GM19468 (cell line): ENCODE data around the gene EPHB6.

Experiments
- ATAC-seq: cut with Tn5 transposase; IDR thresholded peaks from one replicate; pipeline ENCODE4 v1.9.1; 2021; ENCODE audit warnings: mild to moderate bottlenecking, moderate library complexity, moderate number of reproducible peaks; ENCODE audit not compliant: unreplicated experiment; ENCODE audit errors: extremely low read depth

The EPHB6 gene

DNA sequence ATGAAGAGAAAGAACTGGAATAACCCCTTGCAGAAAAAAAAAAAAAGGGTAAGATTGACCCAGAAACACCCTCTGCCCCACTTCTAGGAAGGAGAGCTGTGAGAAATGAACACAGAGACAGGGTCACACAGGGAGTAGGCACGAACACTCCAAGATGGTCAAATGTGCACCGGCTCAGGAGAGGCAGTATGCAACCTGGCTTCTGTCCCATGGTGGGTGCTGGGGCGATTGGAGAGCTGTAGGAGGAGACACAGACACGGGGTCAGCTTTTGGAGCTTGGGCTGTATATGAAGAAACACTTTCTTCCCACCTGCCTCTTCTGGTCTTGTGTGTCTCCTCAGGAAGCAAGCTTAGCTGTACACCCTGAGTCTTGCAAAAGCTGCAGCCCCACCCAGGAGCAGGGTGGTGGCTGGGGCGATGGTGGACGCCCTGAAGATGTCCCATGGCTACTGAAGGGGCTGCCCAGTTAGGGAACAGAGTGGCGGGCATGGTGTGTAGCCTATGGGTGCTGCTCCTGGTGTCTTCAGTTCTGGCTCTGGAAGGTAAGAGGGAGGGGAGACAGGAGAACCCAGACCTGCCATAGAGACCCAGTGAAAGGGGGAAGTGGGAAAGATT, 8.0 kb downstream of the EPHB6 start:
- no peak for ATAC-seq

DNA sequence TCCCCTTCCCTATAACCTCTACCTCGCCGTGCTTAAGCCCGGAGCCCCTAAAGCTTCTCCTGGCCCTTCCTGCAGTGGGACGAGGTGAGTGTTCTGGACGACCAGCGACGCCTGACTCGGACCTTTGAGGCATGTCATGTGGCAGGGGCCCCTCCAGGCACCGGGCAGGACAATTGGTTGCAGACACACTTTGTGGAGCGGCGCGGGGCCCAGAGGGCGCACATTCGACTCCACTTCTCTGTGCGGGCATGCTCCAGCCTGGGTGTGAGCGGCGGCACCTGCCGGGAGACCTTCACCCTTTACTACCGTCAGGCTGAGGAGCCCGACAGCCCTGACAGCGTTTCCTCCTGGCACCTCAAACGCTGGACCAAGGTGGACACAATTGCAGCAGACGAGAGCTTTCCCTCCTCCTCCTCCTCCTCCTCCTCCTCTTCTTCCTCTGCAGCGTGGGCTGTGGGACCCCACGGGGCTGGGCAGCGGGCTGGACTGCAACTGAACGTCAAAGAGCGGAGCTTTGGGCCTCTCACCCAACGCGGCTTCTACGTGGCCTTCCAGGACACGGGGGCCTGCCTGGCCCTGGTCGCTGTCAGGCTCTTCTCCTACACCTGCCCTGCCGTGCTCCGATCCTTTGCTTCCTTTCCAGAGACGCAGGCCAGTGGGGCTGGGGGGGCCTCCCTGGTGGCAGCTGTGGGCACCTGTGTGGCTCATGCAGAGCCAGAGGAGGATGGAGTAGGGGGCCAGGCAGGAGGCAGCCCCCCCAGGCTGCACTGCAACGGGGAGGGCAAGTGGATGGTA, 9.2 kb downstream of the EPHB6 start:
- no peak for ATAC-seq

DNA sequence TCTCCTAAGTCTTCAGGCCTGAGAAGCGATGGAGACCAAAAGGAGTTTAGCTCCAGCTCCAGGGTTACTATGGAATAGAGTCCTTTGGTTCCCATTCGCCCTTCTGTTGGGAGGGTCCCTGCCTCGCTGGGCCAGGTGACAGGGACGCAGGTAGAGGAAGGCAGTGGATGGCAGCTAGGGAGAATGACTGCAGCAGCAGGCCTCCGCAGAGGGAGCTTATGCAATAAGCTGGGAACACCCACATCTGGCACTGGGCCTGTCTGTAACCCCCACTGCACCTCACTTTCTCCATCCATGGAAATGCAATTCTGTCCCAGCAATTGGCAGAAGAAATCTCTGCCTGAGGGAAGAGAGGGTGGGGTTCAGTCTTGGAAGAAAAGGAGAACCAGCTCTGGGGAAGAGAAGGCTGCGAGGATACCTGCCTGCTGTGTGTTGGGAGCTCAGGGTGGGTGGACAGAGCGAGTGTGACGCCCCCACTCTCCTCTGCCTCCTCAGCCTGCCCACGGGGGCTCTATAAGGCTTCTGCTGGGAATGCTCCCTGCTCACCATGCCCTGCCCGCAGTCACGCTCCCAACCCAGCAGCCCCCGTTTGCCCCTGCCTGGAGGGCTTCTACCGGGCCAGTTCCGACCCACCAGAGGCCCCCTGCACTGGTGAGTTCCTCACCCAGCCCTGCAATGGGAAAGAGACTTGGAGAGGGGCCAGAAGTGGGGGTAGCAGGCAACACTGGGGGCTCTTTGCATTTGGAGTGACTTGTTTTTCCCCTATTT, 10.3 kb downstream of the EPHB6 start:
- ATAC-seq, result no peak

DNA sequence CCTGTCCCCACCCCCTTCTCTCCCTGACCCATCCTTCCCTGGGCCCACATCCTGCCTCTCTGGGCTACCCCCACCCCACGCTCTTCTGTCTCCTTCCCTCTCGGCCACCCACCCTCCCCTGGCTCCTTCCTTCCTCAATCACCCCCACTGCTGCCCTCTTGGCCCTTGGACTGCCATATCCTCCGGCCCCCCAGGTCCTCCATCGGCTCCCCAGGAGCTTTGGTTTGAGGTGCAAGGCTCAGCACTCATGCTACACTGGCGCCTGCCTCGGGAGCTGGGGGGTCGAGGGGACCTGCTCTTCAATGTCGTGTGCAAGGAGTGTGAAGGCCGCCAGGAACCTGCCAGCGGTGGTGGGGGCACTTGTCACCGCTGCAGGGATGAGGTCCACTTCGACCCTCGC, 10.9 kb downstream of the EPHB6 start:
- no peak for ATAC-seq

DNA sequence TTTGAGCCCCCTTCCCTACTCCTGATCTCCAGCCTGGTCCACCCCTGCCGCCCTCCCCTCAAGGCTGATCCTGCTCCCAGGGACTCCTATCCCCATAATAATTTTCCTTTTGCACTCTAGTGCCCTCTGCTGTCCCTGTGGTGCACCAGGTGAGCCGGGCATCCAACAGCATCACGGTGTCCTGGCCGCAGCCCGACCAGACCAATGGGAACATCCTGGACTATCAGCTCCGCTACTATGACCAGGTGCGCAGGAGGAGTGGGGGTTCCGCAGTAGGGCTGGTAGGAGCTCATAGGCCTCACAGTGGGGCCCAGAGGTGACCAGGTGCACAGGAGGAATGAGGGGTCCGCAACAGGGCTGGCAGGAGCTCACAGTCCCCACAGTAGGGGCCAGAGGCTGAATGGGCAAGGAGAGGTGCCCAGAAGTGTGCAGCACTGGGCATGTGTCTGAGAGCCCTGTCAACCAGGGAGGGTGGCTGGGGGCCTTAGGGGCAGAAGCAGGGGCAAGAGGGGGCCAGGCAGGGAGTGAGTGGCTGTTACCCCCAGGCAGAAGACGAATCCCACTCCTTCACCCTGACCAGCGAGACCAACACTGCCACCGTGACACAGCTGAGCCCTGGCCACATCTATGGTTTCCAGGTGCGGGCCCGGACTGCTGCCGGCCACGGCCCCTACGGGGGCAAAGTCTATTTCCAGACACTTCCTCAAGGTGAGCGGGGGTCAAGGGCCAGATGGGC, 11.7 kb downstream of the EPHB6 start:
- no peak for ATAC-seq

DNA sequence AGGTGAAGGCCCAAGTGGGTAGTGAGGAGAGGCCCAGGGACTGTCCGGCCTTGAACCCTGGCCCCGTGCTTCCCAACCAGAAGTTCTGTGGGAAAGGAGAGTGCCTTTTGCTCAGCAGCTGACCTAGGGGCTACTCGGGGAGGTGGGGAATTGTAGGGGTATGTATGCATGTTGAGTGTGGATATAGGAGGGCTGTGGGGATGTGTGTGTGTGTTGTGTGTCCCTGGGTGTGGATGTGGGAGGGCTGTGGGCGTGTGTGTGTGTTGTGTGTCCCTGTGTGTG, 12.2 kb downstream of the EPHB6 start:
- ATAC-seq, result no peak

DNA sequence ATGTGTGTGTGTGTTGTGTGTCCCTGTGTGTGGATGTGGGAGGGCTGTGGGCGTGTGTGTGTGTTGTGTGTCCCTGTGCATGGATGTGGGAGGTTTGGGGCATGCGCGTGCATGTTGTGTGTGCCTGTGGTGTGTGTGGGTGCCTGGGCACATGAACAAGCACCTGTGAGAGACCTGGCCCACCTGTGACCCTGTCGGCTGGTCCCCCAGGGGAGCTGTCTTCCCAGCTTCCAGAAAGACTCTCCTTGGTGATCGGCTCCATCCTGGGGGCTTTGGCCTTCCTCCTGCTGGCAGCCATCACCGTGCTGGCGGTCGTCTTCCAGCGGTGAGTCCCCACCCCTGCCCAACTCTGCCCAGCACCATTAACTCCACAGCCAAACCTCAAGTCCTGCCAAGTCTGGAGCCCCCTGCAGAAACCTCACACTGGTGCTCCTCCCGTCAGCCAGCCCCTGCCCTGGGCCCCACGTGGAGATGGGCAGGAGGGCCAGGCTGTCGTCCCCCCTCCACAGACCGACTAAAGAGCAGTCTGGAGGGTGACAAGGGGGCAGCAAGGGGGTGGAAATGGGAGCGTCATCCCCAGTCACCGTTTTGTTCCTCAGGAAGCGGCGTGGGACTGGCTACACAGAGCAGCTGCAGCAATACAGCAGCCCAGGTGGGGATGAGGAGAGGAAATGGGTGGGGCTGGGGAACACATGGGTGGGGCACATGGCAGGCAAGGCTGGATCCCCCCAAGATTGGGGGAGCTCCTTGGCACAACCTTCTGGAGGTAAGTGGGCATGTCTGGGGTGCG, 12.7 kb downstream of the EPHB6 start:
- ATAC-seq, result no peak

DNA sequence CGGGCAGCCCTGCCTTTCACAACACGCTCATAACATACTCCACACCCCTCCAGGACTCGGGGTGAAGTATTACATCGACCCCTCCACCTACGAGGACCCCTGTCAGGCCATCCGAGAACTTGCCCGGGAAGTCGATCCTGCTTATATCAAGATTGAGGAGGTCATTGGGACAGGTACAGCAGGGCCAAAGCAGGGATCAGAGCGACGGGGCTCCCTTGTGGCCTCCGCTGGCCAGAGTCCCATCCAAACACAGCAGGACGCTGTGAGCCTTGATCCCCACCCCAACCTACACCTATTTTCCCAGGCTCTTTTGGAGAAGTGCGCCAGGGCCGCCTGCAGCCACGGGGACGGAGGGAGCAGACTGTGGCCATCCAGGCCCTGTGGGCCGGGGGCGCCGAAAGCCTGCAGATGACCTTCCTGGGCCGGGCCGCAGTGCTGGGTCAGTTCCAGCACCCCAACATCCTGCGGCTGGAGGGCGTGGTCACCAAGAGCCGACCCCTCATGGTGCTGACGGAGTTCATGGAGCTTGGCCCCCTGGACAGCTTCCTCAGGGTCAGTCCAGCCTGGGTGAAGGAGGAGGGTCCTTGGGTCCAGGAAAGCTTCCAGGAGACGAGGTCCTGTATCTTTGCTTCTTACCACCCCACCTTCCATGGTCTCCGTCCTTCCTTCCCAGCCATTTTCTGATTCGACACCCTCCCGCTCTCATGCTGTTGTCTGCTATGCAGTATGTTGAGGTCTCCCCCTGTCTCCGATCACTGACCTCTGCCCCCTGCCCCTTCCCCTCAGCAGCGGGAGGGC, 13.5 kb downstream of the EPHB6 start:
- no peak for ATAC-seq

DNA sequence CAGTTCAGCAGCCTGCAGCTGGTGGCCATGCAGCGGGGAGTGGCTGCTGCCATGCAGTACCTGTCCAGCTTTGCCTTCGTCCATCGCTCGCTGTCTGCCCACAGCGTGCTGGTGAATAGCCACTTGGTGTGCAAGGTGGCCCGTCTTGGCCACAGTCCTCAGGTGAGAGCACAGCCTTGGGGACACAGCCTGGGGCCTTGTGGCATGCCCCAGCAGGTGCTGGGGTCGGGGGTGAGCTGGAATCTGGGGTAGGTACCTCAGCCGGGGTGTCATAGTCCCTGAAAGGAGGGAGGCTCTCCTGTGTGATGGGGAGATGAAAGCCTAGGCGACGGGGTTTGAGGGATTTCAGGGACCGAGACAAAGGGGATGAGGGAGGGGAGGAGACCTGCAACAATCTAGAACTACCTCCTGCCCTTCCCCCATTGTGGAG, 14.1 kb downstream of the EPHB6 start:
- no peak for ATAC-seq

DNA sequence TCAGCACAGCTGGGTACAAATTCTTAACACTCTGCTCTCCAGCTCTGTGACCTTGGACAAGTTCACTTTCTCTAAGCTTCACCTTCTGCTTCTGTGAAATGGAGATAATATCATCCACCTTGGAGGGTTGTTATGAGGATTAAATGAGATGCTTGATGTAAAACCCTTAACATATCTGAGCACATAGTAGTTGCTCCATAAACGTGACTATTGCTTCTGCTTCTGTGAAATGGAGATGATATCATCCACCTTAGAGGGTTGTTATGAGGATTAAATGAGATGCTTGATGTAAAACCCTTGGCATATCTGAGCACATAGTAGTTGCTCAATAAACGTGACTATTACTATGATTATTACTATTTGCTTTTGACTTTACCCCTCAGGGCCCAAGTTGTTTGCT, 14.6 kb downstream of the EPHB6 start:
- no peak for ATAC-seq

DNA sequence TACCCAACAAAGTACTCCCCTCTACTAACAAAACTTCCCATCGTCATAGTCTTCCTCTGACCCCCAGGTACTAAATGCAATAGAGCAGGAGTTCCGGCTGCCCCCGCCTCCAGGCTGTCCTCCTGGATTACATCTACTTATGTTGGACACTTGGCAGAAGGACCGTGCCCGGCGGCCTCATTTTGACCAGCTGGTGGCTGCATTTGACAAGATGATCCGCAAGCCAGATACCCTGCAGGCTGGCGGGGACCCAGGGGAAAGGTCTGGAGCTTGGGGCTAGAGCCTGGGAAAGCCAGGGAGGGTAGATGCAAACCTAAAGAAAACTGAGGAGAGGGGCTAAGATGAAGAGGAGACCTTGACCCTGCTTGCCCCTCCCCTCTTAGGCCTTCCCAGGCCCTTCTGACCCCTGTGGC, 15.3 kb downstream of the EPHB6 start:
- no peak for ATAC-seq

DNA sequence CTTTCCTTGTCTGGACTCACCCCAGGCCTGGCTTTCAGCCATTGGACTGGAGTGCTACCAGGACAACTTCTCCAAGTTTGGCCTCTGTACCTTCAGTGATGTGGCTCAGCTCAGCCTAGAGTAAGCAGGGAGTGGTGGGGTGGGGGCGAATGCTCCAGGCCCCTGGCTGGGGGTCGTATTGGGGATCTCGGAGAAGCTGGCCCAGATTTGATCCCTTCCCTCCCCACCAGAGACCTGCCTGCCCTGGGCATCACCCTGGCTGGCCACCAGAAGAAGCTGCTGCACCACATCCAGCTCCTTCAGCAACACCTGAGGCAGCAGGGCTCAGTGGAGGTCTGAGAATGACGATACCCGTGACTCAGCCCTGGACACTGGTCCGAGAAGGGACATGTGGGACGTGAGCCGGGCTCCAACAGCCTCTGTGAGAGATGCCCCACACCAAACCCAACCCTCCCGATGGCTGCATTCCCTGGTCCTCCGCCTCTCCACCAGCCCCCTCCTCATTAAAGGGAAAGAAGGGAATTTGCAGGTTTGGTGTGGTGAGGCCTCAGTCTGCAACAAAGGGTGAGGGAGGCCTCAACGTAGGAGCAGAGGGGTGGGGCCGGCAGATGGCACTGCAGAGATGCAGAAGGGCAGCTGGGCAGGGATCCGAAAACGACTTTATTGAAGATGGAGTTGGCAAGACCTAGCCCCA, 15.8 kb downstream of the EPHB6 start:
- ATAC-seq, result no peak

DNA sequence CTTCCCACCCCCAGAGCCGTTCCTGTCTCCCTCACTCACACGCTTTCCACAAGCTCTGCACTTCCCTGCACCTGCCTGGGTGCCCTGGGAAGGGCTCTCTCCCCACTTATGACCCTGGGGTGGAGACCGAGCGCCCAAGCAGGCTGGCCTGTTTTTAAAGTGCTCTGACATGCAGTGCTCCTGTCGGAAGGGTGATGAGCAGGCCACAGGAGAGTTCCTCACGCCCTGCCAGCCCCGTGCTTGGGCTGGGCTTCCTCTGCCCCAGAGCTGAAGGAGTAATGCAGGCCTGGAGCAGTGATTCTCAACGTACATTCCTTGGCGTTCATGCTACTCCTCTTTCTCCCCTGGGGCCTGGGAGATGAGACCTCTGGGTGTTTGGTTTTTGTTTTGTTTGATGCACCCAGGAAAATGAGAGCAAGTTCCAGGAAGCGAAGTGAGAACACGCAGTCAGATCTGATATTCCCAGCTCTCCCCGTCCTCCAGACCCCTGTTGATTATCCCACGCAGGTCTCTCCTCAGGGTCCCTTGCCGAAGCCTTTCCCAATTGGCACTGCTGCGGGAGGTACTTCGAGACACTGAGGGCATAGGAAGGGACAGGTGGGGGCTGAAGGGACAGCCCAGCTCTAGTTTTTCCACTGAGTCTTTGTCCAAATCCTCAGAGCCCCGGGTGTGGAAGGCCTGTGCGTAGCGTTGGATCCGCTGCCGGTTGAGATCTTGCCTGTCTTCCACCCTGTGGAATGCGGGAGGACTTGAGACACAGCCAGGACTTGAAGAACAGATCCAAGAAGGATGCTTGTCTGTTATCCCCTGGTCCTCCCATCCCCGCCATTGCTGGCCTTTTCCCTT, 16.6 kb downstream of the EPHB6 start:
- no peak for ATAC-seq

DNA sequence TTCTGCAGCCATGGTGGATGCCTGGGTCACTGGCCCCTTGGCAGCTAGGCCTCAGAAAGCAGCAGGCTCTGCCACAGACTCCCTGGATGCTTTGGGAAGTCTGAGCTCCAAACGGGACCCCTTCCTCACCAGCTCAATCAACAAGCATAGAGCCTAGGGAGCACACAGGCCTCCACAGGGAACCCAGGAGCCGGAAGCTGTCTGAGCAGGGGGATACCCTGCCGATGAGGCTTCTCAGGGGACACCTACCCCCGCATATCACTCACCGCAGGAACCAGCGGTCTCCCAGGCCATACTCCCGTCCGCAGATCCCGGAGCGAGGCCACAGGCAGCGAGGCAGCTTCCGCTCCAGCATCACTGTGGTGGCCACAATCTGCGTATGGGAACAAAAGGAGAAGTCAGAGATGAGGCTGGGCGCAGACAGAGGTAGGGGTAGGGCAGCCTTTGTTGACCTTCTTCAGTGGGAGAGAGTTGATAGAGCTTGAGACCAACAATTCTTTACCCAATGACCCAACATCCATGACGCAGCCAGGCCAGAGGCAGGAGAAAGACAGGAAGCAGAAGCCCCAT, 17.3 kb downstream of the EPHB6 start:
- no peak for ATAC-seq

DNA sequence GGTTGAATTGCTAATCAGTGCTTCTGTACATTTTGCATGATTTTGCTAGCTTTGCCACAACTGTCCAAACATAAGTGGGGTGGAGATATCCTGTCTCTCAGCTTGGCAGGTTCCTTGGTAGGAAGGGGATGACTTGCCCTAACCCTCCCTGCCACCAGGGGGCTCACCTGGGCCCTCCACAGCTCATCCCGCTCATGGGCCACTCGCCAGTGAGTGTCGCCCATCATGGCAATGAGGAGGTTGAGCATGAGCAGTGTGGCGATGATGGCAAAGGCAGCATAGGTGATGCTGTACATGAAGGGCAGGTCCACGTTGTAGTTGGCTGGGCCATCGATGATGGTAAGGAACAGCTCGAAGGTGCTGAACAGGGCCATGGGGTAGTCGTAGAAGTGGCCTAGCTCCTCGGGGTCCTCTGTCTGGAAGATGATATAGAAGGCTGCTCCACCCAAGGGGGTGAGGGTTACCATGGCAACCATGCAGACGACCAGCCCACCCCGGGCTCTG, 18.5 kb downstream of the EPHB6 start:
- ATAC-seq, result no peak

DNA sequence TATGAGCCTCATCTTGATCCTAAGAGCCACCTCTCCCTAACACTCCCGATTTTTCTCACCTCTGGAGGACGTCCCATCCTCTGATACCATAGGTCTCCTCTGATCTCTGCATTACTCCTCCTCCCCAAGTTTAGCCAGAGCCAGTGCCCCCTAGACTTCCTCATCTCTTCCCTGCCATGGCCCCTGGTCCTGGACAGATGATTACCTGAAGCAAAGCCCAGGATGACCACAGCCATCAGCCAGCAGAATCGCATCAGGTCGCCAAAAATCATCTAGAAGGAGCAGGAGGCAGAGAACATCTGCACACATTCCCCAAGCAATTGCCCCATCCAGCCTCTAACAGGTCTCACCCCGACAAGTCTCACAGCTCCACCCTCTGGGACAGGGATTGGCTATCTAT, 19.0 kb downstream of the EPHB6 start:
- ATAC-seq, result no peak

DNA sequence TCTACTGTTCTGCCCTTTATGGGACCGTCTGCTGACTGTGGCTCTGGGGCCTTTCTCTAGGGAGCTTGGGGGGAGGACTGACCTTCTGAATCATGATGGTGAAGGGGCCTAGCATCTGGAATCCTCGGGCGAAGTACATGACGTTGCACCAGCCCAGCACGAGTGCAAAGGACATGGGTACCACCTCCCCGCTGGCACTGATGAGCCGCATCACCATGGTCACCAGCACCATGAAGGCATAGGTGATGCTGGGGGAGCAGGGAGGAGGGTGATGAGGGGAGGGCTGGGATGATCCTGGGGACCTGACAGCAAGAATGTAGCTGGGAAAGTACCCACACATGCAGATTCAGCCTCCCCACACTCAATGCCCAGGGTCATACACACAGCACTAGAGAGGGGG, 19.5 kb downstream of the EPHB6 start:
- no peak for ATAC-seq
